SK-N-MC (cell line): Measurements from ENCODE around the gene MXRA8.
"Not testable (repeated sequence)": the region's sequence is repeated elsewhere in the genome, so short reads cannot be mapped to it uniquely, and the experiment has no call there.

Experiments
- EZH2 ChIP-seq: fragments of 200-600 bp; sonication (generic); IDR thresholded peaks from one replicate; pipeline ENCODE4 v1.6.1; 2017; ENCODE audit warnings: antibody characterized with exemption
- FOXP2 ChIP-seq: optimal IDR thresholded peaks from 2 replicates; pipeline ENCODE3; 2011; ENCODE audit warnings: mild to moderate bottlenecking, moderate library complexity; ENCODE audit not compliant: insufficient read depth; ENCODE audit errors: extremely low read length, control extremely low read depth
- POLR2AphosphoS5 ChIP-seq: IDR thresholded peaks from 2 replicates; pipeline ENCODE4 v1.6.1; 2012; ENCODE audit warnings: mild to moderate bottlenecking, low read depth, low read length, borderline replicate concordance

DNA sequence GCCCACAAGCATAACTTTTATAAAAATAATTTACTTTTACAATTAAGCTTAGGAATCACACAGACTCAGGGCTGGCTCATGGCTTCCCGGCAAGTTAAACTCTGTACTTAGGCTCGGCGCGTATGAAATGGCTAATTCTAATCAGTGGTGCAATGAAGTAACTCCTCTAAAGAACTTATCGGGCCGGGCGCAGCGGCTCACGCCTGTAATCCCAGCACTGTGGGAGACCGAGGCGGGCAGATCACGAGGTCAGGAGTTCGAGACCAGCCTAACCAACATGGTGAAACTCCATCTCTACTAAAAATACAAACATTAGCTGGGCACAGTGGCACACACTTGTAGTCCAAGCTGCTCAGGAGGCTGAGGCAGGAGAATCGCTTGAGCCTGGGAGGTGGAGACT lies 11.7 kb upstream of the MXRA8 start:
- TF ChIP-seq EZH2, POLR2AphosphoS5, FOXP2: not testable (repeated sequence)
